Psoas muscle (tissue), 8 donors: ENCODE data around the gene AP3M1. TPM values are rescaled to one million over a fixed set of nuclear protein-coding genes. Genes with fewer than 3 reads are reported as not detected.

ENCODE experiments used
- ATAC-seq, 4 donors: fragments of 200-7000 bp; cut with Tn5 transposase; one replicate each; pipeline ENCODE4 v1.9.1; 2020; ENCODE audit warnings: moderate library complexity in 3 of 4, mild to moderate bottlenecking in 2 of 4
- DNase-seq, 2 donors: peaks; one replicate each; pipeline ENCODE4 v3.0.0-alpha.2; 2020
- H3K27ac ChIP-seq: fragments of 200-600 bp; one replicate; pipeline ENCODE4 v1.8.0; 2022
- H3K27me3 ChIP-seq, 3 donors: fragments of 200-600 bp in 1 of 3; one replicate each; pipeline versions ENCODE4 v1.6.1 to v1.8.0; 2013 to 2022; ENCODE audit warnings: low read length in 2 of 3, mild to moderate bottlenecking in 2 of 3, moderate library complexity in 1 of 3; ENCODE audit not compliant: insufficient read depth in 3 of 3
- H3K36me3 ChIP-seq, 2 donors: fragments of 200-600 bp in 1 of 2; one replicate each; pipeline versions ENCODE4 v1.6.1 to v1.8.0; 2013 to 2022; ENCODE audit warnings: low read depth in 1 of 2, mild to moderate bottlenecking in 1 of 2, moderate library complexity in 1 of 2; ENCODE audit not compliant: insufficient read depth in 1 of 2
- H3K4me1 ChIP-seq: fragments of 200-600 bp; one replicate; pipeline ENCODE4 v1.8.0; 2022
- H3K4me3 ChIP-seq: fragments of 200-600 bp; one replicate; pipeline ENCODE4 v1.8.0; 2022; ENCODE audit warnings: mild to moderate bottlenecking
- H3K9me3 ChIP-seq: fragments of 200-600 bp; one replicate; pipeline ENCODE4 v1.8.0; 2022
- CTCF ChIP-seq: fragments of 200-600 bp; IDR thresholded peaks from one replicate; pipeline ENCODE4 v1.8.0; 2022; ENCODE audit warnings: antibody characterized with exemption
- WGBS, 3 donors: extraction: QIAGEN DNeasy Blood & Tissue Kit; methylation state at CpG; one replicate each; pipeline versions ENCODE4 v1.1.6 to v1.1.7; 2013; 5-methylcytosine and 5-hydroxymethylcytosine counted together
- intact Hi-C, 2 donors: fragments of 100-400 bp; cut with DNase I; formaldehyde crosslinking; loops; one replicate each; pipeline versions ENCODE4 v1.11.0 to v1.14.2; 2022
- polyA plus RNA-seq, 3 donors: library from polyadenylated mRNA; stranded (reverse); fragments of 200-250 nt; gene quantifications; one replicate each; pipeline ENCODE4 v1.2.3, GENCODE V29; 2013
- total RNA-seq, 4 donors: library from RNA; stranded (reverse); fragmentation: NEBNext Ultra II Directional in 2 of 4; extraction: Animal tissue kit (Norgen Biotek cat#: 25700) in 2 of 4; gene quantifications; one replicate each; pipeline versions ENCODE4 v1.2.1 to v1.2.4, GENCODE V29; 2021 to 2023
- donor health status: healthy with polysubstance abuse.
- donor health status: DM: no; HTN: no; CAD: no; lungs with moderate emphysema.
- donor health status: Bipolar disorder and iron deficiency.
- donor health status: healthy.
- donor health status: DM: yes; HTN: yes; CAD: no.
- donor health status: DM: no; HTN: no; CAD: no.
- donor health status: DM: no; HTN: no; CAD: no.
- donor health status: DM: yes; HTN: yes; CAD: no.

AP3M1 gene
- total and polyA plus RNA-seq, 7 donors: 9.5 to 26.9 (median 20.1) TPM

DNA sequence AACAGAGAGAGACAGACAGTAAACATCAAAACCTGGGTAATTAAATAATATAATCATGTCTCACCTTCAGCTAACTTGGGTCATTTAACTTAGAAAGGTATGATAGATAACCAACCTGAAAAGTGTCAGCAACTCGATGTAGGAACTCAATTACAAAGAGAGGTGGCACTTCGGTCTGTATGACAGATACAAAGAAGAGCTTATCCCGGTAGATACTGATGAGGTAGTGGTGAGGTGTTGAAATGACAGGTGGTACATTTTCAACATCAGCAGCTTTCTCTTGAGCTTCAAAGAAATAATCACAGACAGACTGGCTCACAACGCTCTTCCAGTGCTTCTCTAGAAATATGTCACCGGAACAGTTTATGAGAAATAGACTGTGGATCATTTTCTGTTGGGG lies 12.6 kb downstream of the AP3M1 start:
- Histone ChIP-seq H3K9me3 (no peaks in the 10 kb centered on the region), H3K4me3 (no peak overlapping the region), H3K27ac (no peak overlapping the region), H3K4me1 (peaks cover 9% of the 10 kb centered on the region), H3K27me3 (no peaks in the 10 kb centered on the region), H3K36me3 (peaks cover 8 to 60% of the 10 kb centered on the region in 2 donors)
- intact Hi-C loops: no loop called here
- no peak for TF ChIP-seq CTCF
- ATAC-seq: no peak
- DNase-seq: no peak
- 91 to 95% (median 91%) methylated on average over 5 of the region's 5 CpGs for WGBS, 3 donors

GRCh38 chr10:74135452-74135851 lies 15.2 kb downstream of the AP3M1 start:
- H3K4me3 ChIP-seq: no peak overlapping the region
- no peak for DNase-seq
- no peaks in the 10 kb centered on the region for H3K9me3 ChIP-seq
- peaks cover 9% of the 10 kb centered on the region for H3K4me1 ChIP-seq
- no peaks in the 10 kb centered on the region for H3K27me3 ChIP-seq
- intact Hi-C loops: no loop called here
- WGBS, 3 donors: 95 to 96% (median 95%) methylated on average over 3 of the region's 3 CpGs
- H3K36me3 ChIP-seq: peaks cover 8 to 86% of the 10 kb centered on the region in 2 donors
- no peak for TF ChIP-seq CTCF
- H3K27ac ChIP-seq: peak overlapping the region; percentile 33
- no peak for ATAC-seq

GRCh38 chr10:74133923-74134820 lies 16.5 kb downstream of the AP3M1 start:
- H3K27ac ChIP-seq: peak overlapping the region; percentile 33
- no peak overlapping the region for H3K4me3 ChIP-seq
- no peaks in the 10 kb centered on the region for H3K9me3 ChIP-seq
- H3K4me1 ChIP-seq: peaks cover 9% of the 10 kb centered on the region
- no peaks in the 10 kb centered on the region for H3K27me3 ChIP-seq
- H3K36me3 ChIP-seq: peaks cover 4 to 95% of the 10 kb centered on the region in 2 donors
- TF ChIP-seq CTCF: no peak
- ATAC-seq (peak in 3 of 4 donors; percentile 39 to 49 (median 43)), DNase-seq (no peak)
- WGBS, 3 donors: 70 to 85% (median 73%) methylated on average over 11 of the region's 11 CpGs
- intact Hi-C loops: no loop called here

DNA sequence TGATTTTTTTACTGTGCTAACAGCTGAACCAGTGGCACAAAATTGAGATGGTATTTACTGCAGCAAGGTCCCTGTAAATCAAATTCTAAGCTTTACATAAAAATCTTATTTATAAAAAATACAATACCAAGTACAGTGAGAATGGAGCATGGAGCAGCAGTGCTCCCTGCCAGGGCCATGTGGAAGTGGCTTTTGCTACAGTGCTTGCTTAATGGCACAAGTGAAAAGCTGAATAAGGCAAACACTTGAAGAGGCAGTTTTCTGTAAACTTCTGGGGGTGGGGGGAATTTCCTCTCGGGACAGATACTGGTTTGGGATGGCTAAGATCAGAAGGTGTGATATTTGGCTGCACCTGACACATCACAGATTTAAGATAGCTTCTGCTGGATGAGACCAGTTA lies 27.5 kb downstream of the AP3M1 start:
- intact Hi-C loops: no loop called here
- WGBS, 3 donors: 32 to 81% (median 54%) methylated on average over 1 of the region's 1 CpG
- no peaks in the 10 kb centered on the region for H3K9me3 ChIP-seq
- no peaks in the 10 kb centered on the region for H3K4me1 ChIP-seq
- no peak for TF ChIP-seq CTCF
- H3K4me3 ChIP-seq: no peak overlapping the region
- H3K36me3 ChIP-seq: peaks cover 14 to 98% of the 10 kb centered on the region in 2 donors
- ATAC-seq (peak in 1 of 4 donors; percentile 11), DNase-seq (no peak)
- no peaks in the 10 kb centered on the region for H3K27me3 ChIP-seq
- no peak overlapping the region for H3K27ac ChIP-seq
